Measurements from ENCODE around the gene LCE2C.
"Not testable (repeated sequence)": the region's sequence is repeated elsewhere in the genome, so short reads cannot be mapped to it uniquely, and the experiment has no call there.

Gene LCE2C

DNA sequence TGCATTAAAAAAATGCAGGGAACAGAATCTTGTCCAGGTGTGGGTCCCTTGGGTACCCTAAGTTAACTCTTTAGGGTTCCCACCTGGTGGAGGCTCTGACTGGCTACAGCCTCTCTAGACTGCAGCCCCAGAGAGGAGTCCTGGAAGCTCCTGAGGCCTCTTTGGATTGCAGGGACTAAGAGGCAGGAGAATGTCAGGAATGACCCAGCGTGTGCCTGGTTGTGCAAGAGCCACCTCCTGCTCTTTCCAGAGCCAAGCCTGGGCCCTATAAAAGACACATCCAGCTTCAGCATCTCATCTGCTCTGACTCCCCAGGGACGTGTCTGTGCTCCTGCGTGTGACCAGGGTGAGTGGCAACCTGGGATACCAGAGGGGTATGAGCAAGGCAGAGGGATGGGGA, at the start of gene LCE2C:
Gene LCE2C, plus strand, starts transcription at position 297 of the 400 bp plus-strand sequence. CDS start 737 bp downstream, outside the sequence.
- CTCF ChIA-PET; POLR2A ChIA-PET (ENCODE audit: low non-redundant PET): not testable (repeated sequence)

GRCh38 chr1:152626744-152627143, 48.3 kb upstream of the LCE2C start:
- TF ChIP-seq, protein P1, sequence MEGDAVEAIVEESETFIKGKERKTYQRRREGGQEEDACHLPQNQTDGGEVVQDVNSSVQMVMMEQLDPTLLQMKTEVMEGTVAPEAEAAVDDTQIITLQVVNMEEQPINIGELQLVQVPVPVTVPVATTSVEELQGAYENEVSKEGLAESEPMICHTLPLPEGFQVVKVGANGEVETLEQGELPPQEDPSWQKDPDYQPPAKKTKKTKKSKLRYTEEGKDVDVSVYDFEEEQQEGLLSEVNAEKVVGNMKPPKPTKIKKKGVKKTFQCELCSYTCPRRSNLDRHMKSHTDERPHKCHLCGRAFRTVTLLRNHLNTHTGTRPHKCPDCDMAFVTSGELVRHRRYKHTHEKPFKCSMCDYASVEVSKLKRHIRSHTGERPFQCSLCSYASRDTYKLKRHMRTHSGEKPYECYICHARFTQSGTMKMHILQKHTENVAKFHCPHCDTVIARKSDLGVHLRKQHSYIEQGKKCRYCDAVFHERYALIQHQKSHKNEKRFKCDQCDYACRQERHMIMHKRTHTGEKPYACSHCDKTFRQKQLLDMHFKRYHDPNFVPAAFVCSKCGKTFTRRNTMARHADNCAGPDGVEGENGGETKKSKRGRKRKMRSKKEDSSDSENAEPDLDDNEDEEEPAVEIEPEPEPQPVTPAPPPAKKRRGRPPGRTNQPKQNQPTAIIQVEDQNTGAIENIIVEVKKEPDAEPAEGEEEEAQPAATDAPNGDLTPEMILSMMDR (conservative IDR thresholded peaks at IDR 0.05; ENCODE audit: low read depth), result no peak
- POLR2A ChIA-PET (ENCODE audit: low non-redundant PET), result no interaction called here
- CTCF ChIA-PET, result interaction anchor here (0.6 kb wide), 1 partner anchor 485 kb away, joined by 3 read pairs; no protein-coding TSS in a partner anchor
- DNase-seq (ENCODE audit: low spot score), result no peak
- no peak overlapping the region for H3K27ac ChIP-seq

More for the DNA sequence above, at the start of gene LCE2C:
- not testable (repeated sequence) for DNase-seq (ENCODE audit: low spot score); H3K27ac ChIP-seq

DNA sequence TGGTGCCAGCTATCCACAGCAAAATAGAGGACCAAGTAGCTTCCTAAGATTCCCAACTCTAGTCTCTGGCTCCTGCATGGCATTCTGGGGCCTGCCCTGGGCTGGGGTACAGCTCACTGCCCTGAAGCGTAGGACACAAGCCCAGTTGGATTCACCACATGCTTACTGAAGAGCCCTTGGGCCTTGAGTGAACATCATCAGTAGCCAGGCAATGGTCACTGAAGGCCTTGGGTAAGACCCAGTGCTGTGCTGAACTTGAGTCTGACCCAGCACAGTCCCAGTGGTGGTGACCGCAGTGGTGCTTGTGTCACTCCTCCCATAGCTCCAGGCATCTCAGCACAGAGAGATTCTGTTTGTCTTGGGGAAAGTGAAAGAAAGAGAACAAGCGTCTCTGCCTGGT, 44.5 kb upstream of the LCE2C start:
- H3K27ac ChIP-seq, result no peak overlapping the region
- DNase-seq (ENCODE audit: low spot score), result no peak
- TF ChIP-seq, protein P1 (conservative IDR thresholded peaks at IDR 0.05; ENCODE audit: low read depth), result no peak
- ChIA-PET CTCF (interaction anchor here (0.6 to 0.9 kb wide), 3 partner anchors 9 to 97 kb away, joined by 4 to 8 read pairs (median 4); no protein-coding TSS in a partner anchor), POLR2A (ENCODE audit: low non-redundant PET) (no interaction called here)

GRCh38 chr1:152640351-152640750, 34.7 kb upstream of the LCE2C start:
- TF ChIP-seq, protein P1 (conservative IDR thresholded peaks at IDR 0.05; ENCODE audit: low read depth), result no peak
- ChIA-PET CTCF (interaction anchor here (0.6 kb wide), 1 partner anchor 239 kb away, joined by 5 read pairs; no protein-coding TSS in a partner anchor), POLR2A (ENCODE audit: low non-redundant PET) (no interaction called here)
- H3K27ac ChIP-seq, result no peak overlapping the region
- no peak for DNase-seq (ENCODE audit: low spot score)

DNA sequence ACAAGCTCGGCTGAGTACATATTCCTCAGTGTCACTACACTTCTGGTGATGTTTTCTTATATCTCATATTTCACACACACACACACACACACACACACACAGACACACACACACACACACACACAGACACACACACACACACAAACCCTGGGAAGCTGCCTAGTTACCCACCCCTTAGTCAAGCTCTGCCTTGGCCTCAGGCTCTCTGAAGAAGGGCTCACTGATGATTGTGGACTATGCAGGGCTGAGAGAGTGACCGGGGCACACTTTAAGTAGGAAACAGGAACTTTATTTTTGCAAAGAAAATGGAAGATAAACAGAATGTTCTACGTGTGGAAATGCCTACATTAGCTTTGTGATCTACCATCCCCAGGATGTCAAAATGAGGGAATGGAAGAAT, 31.1 kb upstream of the LCE2C start:
- POLR2A ChIA-PET (ENCODE audit: low non-redundant PET), result no interaction called here
- CTCF ChIA-PET, result interaction anchor here (0.6 kb wide), 1 partner anchor 227 kb away, joined by 3 read pairs; no protein-coding TSS in a partner anchor
- TF ChIP-seq, protein P1 (conservative IDR thresholded peaks at IDR 0.05; ENCODE audit: low read depth), result no peak
- H3K27ac ChIP-seq, result no peak overlapping the region
- no peak for DNase-seq (ENCODE audit: low spot score)

GRCh38 chr1:152645146-152645545, 29.9 kb upstream of the LCE2C start:
- ChIA-PET POLR2A (ENCODE audit: low non-redundant PET) (no interaction called here), CTCF (interaction anchor here (0.5 kb wide), 1 partner anchor 494 kb away, joined by 3 read pairs; no protein-coding TSS in a partner anchor)
- TF ChIP-seq, protein P1 (conservative IDR thresholded peaks at IDR 0.05; ENCODE audit: low read depth), result no peak
- no peak for DNase-seq (ENCODE audit: low spot score)
- H3K27ac ChIP-seq, result no peak overlapping the region

GRCh38 chr1:152646656-152647055, 28.4 kb upstream of the LCE2C start:
- H3K27ac ChIP-seq, result no peak overlapping the region
- DNase-seq (ENCODE audit: low spot score), result no peak
- ChIA-PET POLR2A (ENCODE audit: low non-redundant PET) (no interaction called here), CTCF (no interaction called here)
- TF ChIP-seq, protein P1 (conservative IDR thresholded peaks at IDR 0.05; ENCODE audit: low read depth), result no peak

Data from RWPE1 (cell line).